ENCODE measurements around the gene C8A. TPM values are rescaled to one million over a fixed set of nuclear protein-coding genes. Genes with fewer than 3 reads are reported as not detected.

C8A gene
- total RNA-seq, 2 experiments from 2014 or later: not detected

DNA sequence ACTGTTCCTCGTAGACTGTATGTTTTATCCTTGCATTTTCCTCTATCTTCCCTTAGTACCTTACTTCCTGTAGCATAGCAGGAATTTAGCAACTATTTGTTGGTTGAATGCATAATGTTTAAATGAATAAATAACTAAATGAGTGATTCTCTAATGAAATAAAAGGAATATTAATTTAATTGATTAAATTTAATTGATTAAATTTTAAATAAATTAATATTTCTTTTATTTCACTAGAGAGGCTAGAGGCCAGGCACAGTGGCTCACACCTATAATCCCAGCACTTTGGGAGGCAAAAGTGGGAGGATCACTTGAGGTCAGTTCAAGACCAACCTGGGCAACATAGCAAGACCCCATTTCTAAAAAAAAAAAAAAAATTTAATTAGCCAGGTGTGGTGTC, 85.4 kb downstream of the C8A start:
- peaks cover 33% of the 10 kb centered on the region for H3K27me3 Mint-ChIP-seq
- H3K4me1 Mint-ChIP-seq: no peaks in the 10 kb centered on the region
- H3K9me3 Mint-ChIP-seq: no peaks in the 10 kb centered on the region
- no peak overlapping the region for H3K4me3 Mint-ChIP-seq
- no peak for DNase-seq
- H3K36me3 Mint-ChIP-seq: no peaks in the 10 kb centered on the region
- H3K27ac Mint-ChIP-seq: no peak overlapping the region

DNA sequence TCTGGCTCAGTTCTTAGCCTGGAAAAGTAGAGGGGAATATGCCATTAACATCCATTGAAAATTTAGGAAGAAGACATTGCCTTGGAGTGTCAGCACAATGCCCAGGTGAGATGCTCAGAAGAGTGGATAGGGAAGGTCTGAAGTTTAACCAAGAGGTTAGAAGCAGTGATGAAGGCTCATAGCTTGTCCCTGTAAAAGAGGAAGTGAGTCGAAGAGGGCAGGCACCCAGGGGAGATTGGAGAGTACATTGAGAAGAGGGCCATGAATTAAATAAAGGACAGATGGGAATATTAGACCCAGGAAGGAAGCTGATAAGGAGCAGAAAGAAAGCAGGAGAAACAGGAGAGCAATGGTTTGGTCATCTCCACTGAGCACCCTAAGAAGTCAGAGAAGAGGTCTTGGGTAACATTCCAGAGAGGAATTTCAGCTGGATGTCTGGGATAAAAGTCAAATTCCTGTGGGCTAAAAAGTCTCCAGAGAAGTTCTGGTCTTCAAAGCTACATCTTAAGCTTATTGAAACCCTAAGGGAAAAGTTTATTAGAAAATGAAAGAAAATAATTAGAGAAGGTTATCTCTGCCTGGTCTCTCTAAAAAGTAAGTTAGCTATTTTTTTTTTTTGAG, 93.9 kb downstream of the C8A start:
- Mint-ChIP-seq H3K36me3 (no peaks in the 10 kb centered on the region), H3K27me3 (no peaks in the 10 kb centered on the region), H3K4me3 (no peak overlapping the region), H3K4me1 (no peaks in the 10 kb centered on the region), H3K9me3 (no peaks in the 10 kb centered on the region), H3K27ac (no peak overlapping the region)
- no peak for DNase-seq

DNA sequence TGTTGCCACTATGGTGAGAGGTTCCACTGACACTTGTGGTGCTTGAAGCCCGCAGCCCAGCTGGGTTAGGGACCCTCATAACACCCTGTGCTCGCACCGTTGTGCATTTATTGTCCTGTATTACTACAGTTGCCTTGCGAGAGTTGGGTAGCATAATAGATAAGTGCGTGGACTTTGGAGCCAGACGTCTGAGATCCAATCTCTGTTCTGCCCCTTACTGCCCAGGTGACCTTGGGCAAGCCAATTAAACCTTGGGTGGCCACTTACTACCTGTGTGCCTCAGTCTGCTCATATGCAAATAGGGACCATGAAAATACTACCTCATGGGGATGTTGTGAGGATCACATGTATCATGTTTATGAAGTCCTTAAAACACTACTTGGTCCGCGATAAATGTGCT, 97.9 kb downstream of the C8A start:
- Mint-ChIP-seq H3K9me3 (no peaks in the 10 kb centered on the region), H3K27ac (no peak overlapping the region), H3K36me3 (no peaks in the 10 kb centered on the region), H3K4me3 (no peak overlapping the region), H3K27me3 (no peaks in the 10 kb centered on the region), H3K4me1 (no peaks in the 10 kb centered on the region)
- no peak for DNase-seq

DNA sequence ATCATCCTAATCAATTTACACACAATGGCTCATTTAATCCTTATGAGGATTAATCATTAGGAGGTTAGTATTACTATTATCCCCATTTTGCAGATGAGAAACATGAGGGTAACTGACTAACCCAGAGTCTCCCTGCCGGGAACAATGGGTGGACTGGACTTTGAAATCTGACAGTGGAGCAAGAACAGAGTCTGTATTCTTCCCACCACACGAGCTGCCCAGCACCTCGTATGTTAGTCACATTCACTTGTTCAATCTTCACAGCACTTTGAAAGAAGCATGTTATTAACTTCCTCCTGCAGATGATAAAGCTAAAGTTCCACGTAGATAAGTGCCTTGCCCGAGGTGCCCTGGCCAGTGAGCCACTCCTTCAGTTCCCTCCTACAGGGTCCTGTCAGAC, 98.8 kb downstream of the C8A start:
- Mint-ChIP-seq H3K27me3 (peaks cover 5% of the 10 kb centered on the region), H3K4me1 (no peaks in the 10 kb centered on the region), H3K9me3 (no peaks in the 10 kb centered on the region), H3K36me3 (no peaks in the 10 kb centered on the region), H3K27ac (no peak overlapping the region), H3K4me3 (no peak overlapping the region)
- DNase-seq: no peak

DNA sequence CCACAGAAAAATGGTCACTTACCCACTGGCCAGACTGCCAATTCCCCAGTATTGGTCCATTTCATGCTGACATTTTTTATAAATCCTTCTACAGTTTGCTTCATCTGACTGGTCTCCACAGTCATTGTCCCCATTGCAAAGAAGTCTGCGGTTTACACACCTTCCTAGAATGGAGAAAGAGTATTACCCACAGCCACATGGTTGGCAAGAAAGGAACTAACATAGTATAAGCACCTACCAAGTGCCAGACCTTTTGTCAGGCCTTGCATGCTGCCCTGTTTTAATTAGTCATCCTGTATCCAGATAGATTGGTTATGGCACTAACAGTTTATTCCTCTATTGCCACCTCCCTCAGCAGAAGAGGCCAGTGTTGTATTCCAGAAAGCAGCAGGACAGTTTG, 100.1 kb downstream of the C8A start:
- H3K4me3 Mint-ChIP-seq: no peak overlapping the region
- H3K36me3 Mint-ChIP-seq: no peaks in the 10 kb centered on the region
- no peak for DNase-seq
- no peak overlapping the region for H3K27ac Mint-ChIP-seq
- H3K9me3 Mint-ChIP-seq: no peaks in the 10 kb centered on the region
- peaks cover 5% of the 10 kb centered on the region for H3K27me3 Mint-ChIP-seq
- no peaks in the 10 kb centered on the region for H3K4me1 Mint-ChIP-seq

DNA sequence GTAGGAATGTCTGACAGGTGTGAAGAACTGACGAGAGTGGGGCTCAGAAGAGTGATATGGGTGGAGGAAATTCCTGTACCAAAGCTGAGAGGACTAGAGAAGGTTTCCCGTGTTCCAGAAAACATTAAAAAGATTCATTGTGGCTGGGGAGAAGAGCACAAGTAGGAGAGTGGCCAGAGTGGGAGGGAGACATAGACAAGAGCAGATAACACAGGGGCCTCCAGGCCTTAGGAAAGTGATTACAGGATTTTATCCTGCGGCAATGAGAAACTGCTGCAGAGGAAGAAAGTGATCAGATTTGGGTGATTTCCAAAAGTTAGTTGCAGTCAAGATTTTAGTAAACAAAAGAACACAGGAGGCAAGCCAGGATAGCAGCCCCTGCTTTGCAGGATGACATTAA, 103.3 kb downstream of the C8A start:
- no peak overlapping the region for H3K4me3 Mint-ChIP-seq
- no peaks in the 10 kb centered on the region for H3K9me3 Mint-ChIP-seq
- H3K27me3 Mint-ChIP-seq: peaks cover 7% of the 10 kb centered on the region
- no peak for DNase-seq
- no peaks in the 10 kb centered on the region for H3K36me3 Mint-ChIP-seq
- H3K4me1 Mint-ChIP-seq: no peaks in the 10 kb centered on the region
- no peak overlapping the region for H3K27ac Mint-ChIP-seq

DNA sequence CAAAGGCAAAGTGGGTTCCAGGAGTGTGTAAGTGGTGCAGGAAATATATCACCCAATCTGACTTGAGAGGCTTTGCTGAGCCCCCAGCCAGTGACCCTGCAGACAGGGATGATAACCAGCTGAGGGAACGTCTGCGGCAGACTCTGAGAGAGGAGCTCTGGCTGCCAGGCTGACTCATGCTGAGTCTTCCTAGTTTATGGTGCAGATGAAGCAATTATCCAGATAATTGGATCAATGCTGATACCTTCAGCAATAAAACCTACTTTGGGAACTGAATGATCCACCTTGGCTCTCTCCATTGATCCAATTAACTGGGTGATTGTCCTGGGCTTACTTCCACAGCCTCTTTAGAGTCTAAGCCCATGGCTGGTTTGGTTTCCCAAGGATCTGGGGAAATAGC, 103.9 kb downstream of the C8A start:
- no peaks in the 10 kb centered on the region for H3K4me1 Mint-ChIP-seq
- no peak overlapping the region for H3K4me3 Mint-ChIP-seq
- no peaks in the 10 kb centered on the region for H3K9me3 Mint-ChIP-seq
- no peaks in the 10 kb centered on the region for H3K36me3 Mint-ChIP-seq
- no peak overlapping the region for H3K27ac Mint-ChIP-seq
- DNase-seq: no peak
- peaks cover 8% of the 10 kb centered on the region for H3K27me3 Mint-ChIP-seq

DNA sequence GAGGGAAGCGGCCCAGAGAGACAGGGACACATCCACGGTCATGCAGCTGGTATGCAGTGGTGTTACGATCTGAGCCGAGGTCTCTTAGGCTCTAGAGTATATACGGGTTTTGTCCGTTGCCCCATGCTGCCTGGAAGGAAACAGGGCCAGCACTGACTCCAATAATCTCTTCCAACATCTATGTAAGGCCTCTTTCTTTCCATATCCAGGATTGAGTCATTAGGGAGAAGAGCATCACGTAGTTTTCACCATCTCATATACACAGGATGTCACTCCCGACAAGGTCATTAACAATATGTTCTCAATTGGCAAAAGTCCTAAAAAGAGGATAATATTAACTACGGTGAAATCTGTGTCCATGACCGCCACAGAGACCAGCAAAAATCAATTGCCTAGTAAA, 106.8 kb downstream of the C8A start:
- H3K27me3 Mint-ChIP-seq: peaks cover 8% of the 10 kb centered on the region
- H3K27ac Mint-ChIP-seq: no peak overlapping the region
- no peak overlapping the region for H3K4me3 Mint-ChIP-seq
- H3K4me1 Mint-ChIP-seq: no peaks in the 10 kb centered on the region
- no peak for DNase-seq
- no peaks in the 10 kb centered on the region for H3K9me3 Mint-ChIP-seq
- H3K36me3 Mint-ChIP-seq: no peaks in the 10 kb centered on the region

DNA sequence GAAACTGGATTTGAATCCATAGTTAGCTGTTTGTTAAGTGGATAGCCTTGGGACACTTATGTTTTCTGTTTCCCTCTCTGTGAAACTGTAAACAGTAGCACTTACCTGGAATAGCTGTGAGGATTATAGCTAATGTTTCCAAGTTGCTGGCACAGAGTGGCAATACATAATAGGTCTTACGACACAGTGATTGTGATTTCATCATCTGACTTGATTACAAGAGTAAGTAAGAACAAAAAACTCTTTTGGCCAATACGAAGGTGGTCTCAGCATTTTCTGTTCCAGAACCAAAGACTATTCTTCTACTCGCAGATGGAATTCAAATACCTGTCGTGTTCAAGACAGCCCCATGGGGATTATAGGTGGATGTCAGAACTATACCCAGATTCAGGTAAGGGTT, 109.1 kb downstream of the C8A start:
- DNase-seq: no peak
- Mint-ChIP-seq H3K4me3 (no peak overlapping the region), H3K4me1 (no peaks in the 10 kb centered on the region), H3K27me3 (peaks cover 3% of the 10 kb centered on the region), H3K36me3 (no peaks in the 10 kb centered on the region), H3K9me3 (no peaks in the 10 kb centered on the region), H3K27ac (no peak overlapping the region)

DNA sequence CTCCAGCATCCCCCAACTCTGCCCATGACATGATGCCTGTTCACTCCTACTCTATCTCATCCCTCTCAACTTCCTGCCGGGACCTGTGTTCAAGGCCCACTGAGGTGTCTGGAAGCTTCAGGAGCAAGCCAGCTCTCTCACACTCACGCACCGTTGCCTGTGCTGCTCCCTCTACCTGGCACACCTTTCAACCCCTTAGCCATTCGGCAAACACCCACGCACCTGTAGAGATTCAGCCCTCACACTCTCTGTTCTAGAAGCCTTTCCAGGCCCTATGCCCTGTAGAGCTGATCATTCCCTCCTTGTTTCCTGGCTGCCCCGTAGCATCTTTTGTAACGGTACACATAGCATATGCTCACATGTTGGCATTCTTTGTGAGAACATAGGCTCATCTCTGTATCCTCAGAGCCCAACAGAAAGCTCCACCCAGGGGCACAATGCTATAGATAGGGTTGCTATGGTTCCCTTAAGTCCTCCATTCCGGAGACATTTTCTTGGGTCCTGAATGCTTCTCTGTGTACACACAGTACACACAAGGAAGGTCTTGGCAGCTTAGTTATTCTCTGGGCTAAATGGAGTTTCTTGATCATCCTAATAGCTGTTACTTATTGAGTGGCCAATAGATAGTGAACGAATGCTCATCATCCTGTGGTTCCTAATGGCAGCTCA, 109.9 kb downstream of the C8A start:
- Mint-ChIP-seq H3K4me3 (no peak overlapping the region), H3K4me1 (no peaks in the 10 kb centered on the region), H3K36me3 (no peaks in the 10 kb centered on the region), H3K27me3 (peaks cover 3% of the 10 kb centered on the region), H3K27ac (no peak overlapping the region), H3K9me3 (no peaks in the 10 kb centered on the region)
- no peak for DNase-seq

DNA sequence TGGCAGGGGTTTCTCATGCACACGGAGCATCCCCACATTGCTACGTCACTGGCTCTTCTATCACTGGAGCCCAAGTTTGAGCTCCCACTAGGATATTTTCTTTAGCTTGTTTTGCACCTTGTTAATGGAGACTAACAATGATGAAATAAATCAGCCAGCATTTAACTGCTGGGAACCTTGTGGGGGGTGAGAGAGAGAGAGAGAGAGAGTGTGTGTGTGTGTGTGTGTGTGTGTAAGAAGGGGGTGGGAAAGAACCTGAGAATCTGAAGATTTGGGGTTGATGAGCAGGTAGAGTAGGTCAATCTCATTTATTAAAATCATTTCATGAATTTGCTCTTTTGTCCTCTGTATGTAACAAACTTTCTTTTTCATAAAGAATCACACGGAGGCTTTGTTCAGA, 110.6 kb downstream of the C8A start:
- Mint-ChIP-seq H3K27ac (no peak overlapping the region), H3K36me3 (no peaks in the 10 kb centered on the region), H3K9me3 (no peaks in the 10 kb centered on the region), H3K4me3 (no peak overlapping the region), H3K27me3 (peaks cover 3% of the 10 kb centered on the region), H3K4me1 (no peaks in the 10 kb centered on the region)
- DNase-seq: no peak

DNA sequence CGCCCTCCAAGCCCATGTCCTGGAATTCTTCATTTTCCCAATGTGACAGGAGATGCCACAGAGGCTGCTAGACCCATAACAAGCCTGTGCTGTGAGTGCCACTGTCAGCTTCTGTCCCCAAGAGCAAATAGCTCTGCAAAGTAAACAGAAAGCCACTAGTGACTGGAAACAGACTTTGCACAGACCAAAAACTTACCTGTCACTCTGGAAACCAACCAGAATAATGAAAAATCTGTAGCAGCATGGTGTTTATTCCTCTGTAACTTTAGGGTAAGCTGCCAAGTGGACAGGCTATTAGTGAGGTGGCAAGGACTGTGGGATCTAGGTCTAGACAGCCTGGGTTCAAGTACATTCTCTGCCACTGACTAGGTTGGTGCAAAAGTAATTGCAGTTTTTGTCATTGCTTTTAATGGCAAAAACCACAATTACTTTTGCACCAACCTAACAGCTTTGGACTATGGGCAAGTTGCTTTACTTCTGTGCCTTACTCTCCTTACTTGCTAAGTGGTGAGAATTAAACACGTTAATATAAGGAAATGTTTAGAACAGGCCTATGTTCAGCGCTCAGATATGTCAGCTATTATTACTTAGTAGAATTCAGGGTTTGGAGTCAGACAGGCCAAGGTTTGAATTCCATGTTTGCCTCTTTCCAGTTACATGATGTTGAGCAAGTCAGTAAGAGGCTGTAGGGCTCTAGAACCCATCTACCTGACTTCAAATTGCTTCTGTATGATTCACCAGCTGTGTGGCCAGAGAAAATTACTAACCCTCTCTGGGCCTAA, 111.5 kb downstream of the C8A start, which contains the start of gene C8B:
C8B (minus strand) TSS at position 100 of the 782 bp plus-strand sequence; CDS start at position 33, 67 bp downstream.
- H3K27me3 Mint-ChIP-seq: peaks cover 3% of the 10 kb centered on the region
- no peaks in the 10 kb centered on the region for H3K4me1 Mint-ChIP-seq
- no peaks in the 10 kb centered on the region for H3K9me3 Mint-ChIP-seq
- H3K27ac Mint-ChIP-seq: no peak within 1 kb of the TSS
- no peaks in the 10 kb centered on the region for H3K36me3 Mint-ChIP-seq
- no peak for DNase-seq
- H3K4me3 Mint-ChIP-seq: no peak within 1 kb of the TSS

DNA sequence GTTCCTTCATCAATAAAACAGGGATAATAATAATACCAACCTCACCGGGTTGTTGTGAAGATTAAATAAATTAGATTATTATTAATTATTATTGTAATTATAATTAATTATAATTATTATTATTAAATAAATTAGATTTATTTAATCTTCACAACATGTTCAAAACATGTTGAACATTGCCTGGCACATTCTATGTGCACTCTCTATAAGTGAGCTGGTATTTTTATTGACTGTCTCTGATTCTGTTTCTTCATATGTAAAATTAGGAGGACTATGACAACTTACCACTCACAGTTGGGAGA, 112.1 kb downstream of the C8A start:
- Mint-ChIP-seq H3K27ac (no peak overlapping the region), H3K9me3 (no peaks in the 10 kb centered on the region), H3K4me3 (no peak overlapping the region), H3K4me1 (no peaks in the 10 kb centered on the region), H3K27me3 (peaks cover 3% of the 10 kb centered on the region), H3K36me3 (no peaks in the 10 kb centered on the region)
- DNase-seq: no peak

DNA sequence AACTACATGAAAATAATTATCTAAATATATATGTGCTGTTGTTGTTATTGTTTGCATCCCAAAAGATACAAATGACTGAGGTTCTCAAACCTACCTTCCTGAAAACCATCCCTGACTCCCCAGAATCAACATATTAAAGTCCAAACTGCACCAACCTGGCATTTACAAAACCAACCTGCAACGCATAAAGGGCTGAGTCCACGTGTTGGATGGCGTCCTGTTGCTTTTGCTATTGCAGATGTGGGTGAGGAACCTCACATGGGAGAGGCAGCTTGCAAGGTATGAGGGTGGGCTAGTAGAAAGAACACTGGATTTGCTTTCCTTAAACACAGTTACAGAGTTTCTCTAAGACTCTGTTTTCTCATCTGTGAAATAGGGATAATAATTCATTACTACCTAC, 112.8 kb downstream of the C8A start:
- Mint-ChIP-seq H3K36me3 (no peaks in the 10 kb centered on the region), H3K4me1 (no peaks in the 10 kb centered on the region), H3K9me3 (no peaks in the 10 kb centered on the region), H3K4me3 (no peak overlapping the region), H3K27ac (no peak overlapping the region), H3K27me3 (peaks cover 3% of the 10 kb centered on the region)
- no peak for DNase-seq

Data from activated naive CD8-positive, alpha-beta T cell treated with anti-CD3 and anti-CD28 coated beads for 36 hours (primary cell).